ENCODE data around the gene ACBD5. TPM values are rescaled to one million over a fixed set of nuclear protein-coding genes. Genes with fewer than 3 reads are reported as not detected.

The ACBD5 gene
- total RNA-seq, 2 donors from 2014 or later = 10.4 to 11.5 TPM

DNA sequence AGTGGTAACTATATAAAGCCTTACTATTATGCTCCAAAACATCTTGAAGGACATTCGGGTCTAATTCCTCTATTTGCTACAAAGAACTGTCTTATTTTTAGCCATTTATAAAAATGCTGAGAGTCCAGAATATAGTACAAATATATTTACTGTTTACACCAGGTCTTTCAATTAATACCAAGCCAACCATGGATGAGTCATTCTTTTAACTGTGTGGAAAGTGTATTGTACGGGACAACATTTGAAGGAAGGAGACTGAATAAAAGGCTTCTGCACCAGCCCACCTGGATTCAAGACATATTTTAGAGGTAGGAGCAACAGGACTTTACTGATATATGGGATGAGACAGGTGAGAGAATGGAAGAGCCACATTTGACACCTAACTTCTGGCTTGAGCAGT is 50.1 kb downstream of the ACBD5 start:
- WGBS, 2 donors = 70 to 74% methylated on average over 2 of the region's 2 CpGs
- intact Hi-C loops (cut with DNase I) = no loop called here
- ATAC-seq = no peak

DNA sequence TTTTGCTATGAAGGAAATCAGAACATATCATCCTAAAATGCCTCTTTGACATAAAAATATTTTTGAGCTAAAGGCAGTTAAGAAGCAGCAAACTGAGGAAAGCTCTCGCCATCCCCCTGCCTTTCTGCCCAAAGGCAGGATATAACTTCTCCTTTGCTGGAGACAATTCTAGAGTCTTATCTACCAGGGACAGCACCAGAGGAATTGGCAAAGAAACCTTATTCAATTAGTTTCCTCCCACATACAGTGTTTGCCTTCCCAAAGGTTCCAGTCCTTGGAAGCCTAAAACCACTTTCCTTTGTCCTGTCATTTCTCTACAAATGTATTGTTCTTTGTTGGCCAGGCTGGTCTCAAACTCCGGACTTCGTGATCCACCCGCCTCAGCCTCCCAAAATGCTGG is 51.7 kb downstream of the ACBD5 start:
- Histone ChIP-seq H3K4me1 (no peaks in the 10 kb centered on the region), H3K9me3 (no peaks in the 10 kb centered on the region), H3K4me3 (no peak overlapping the region), H3K27ac (no peak overlapping the region), H3K27me3 (no peaks in the 10 kb centered on the region), H3K36me3 (replicated peaks in 1 of 2; ENCODE audit: insufficient read depth in 1 of 2, low read depth in 2 of 2) (peaks cover 0 to 2% of the 10 kb centered on the region in 2 donors)
- DNase-seq = no peak
- ATAC-seq = no peak
- intact Hi-C loops (cut with DNase I) = no loop called here
- TF ChIP-seq POLR2A (IDR thresholded peaks at IDR 0.05) = no peak
- TF ChIP-seq, protein P1, sequence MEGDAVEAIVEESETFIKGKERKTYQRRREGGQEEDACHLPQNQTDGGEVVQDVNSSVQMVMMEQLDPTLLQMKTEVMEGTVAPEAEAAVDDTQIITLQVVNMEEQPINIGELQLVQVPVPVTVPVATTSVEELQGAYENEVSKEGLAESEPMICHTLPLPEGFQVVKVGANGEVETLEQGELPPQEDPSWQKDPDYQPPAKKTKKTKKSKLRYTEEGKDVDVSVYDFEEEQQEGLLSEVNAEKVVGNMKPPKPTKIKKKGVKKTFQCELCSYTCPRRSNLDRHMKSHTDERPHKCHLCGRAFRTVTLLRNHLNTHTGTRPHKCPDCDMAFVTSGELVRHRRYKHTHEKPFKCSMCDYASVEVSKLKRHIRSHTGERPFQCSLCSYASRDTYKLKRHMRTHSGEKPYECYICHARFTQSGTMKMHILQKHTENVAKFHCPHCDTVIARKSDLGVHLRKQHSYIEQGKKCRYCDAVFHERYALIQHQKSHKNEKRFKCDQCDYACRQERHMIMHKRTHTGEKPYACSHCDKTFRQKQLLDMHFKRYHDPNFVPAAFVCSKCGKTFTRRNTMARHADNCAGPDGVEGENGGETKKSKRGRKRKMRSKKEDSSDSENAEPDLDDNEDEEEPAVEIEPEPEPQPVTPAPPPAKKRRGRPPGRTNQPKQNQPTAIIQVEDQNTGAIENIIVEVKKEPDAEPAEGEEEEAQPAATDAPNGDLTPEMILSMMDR (IDR thresholded peaks at IDR 0.05) = no peak
- WGBS, 2 donors = 97 to 99% methylated on average over 4 of the region's 4 CpGs

More for the DNA sequence above, 50.1 kb downstream of the ACBD5 start:
- no peaks in the 10 kb centered on the region for H3K27me3 ChIP-seq
- no peaks in the 10 kb centered on the region for H3K4me1 ChIP-seq
- H3K27ac ChIP-seq = no peak overlapping the region
- DNase-seq = no peak
- no peak overlapping the region for H3K4me3 ChIP-seq
- H3K36me3 ChIP-seq (replicated peaks in 1 of 2; ENCODE audit: insufficient read depth in 1 of 2, low read depth in 2 of 2) = no peaks in the 10 kb centered on the region
- H3K9me3 ChIP-seq = no peaks in the 10 kb centered on the region
- TF ChIP-seq POLR2A (IDR thresholded peaks at IDR 0.05) = no peak
- TF ChIP-seq, protein P1 (IDR thresholded peaks at IDR 0.05) = no peak

DNA sequence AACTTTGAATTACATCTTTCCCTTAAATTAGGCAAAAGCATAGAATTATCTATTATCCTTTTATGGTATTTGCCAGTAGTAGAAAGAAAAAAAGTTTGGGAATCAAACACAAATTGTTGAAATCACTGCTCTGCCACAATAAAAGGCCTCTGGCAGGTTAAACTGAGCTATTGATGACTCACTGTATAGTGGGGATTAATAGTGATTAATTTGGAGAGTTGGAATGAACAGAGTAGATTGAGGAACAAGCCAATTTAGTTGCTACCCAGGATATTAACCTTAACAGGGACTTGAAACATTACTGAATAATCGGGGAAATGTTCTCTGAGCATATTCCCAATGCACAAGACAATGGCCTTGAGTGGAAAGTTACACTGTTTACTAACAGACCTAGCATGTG is 52.3 kb downstream of the ACBD5 start:
- H3K4me3 ChIP-seq = no peak overlapping the region
- no peak for TF ChIP-seq POLR2A (IDR thresholded peaks at IDR 0.05)
- TF ChIP-seq, protein P1 (IDR thresholded peaks at IDR 0.05) = no peak
- DNase-seq (no peak), ATAC-seq (no peak)
- H3K4me1 ChIP-seq = no peaks in the 10 kb centered on the region
- 50 to 78% methylated on average over 1 of the region's 1 CpG for WGBS, 2 donors
- no peak overlapping the region for H3K27ac ChIP-seq
- no peaks in the 10 kb centered on the region for H3K27me3 ChIP-seq
- H3K36me3 ChIP-seq (replicated peaks in 1 of 2; ENCODE audit: insufficient read depth in 1 of 2, low read depth in 2 of 2) = peaks cover 0 to 2% of the 10 kb centered on the region in 2 donors
- no peaks in the 10 kb centered on the region for H3K9me3 ChIP-seq
- intact Hi-C loops (cut with DNase I) = no loop called here

DNA sequence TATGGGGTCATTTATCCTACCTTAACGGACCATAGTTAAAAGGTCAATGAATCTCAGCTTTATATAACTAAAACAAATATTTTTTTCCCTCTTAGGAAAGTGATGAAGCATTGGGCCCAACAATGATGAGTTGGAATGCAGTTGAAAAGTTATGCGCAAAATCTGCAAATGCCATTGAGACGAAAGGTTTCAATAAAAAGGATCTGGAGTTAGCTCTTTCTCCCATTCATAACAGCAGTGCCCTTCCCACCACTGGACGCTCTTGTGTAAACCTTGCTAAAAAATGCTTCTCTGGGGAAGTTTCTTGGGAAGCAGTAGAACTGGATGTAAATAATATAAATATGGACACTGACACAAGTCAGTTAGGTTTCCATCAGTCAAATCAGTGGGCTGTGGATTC is 70.7 kb downstream of the ACBD5 start:
- no peak overlapping the region for H3K27ac ChIP-seq
- no peak for TF ChIP-seq POLR2A (IDR thresholded peaks at IDR 0.05)
- TF ChIP-seq, protein P1 (IDR thresholded peaks at IDR 0.05) = no peak
- peaks cover 4 to 35% of the 10 kb centered on the region in 2 donors for H3K36me3 ChIP-seq (replicated peaks in 1 of 2; ENCODE audit: insufficient read depth in 1 of 2, low read depth in 2 of 2)
- no peaks in the 10 kb centered on the region for H3K9me3 ChIP-seq
- H3K4me3 ChIP-seq = no peak overlapping the region
- no peaks in the 10 kb centered on the region for H3K4me1 ChIP-seq
- ATAC-seq (no peak), DNase-seq (no peak)
- H3K27me3 ChIP-seq = no peaks in the 10 kb centered on the region
- intact Hi-C loops (cut with DNase I) = no loop called here
- WGBS, 2 donors = 89 to 92% methylated on average over 4 of the region's 4 CpGs

DNA sequence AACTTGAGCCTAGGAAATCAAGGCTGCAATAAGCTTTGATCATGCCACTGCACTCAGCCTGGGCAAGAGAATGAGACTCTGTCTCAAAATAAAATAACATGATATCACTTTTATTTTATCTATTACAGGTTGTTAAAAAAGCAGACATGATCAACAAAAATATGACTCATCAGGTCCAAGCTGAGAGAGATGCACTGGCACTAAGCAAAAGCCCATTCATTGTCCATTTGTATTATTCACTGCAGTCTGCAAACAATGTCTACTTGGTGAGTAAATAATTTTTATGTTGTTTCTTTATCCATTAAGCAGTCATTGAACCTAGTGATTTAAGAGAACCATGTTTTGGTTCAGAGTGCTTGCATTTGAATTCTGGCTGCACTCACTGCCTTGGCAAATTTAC is 82.2 kb downstream of the ACBD5 start:
- ATAC-seq = no peak

More for the DNA sequence above, 82.2 kb downstream of the ACBD5 start:
- Histone ChIP-seq H3K4me3 (no peak overlapping the region), H3K27me3 (no peaks in the 10 kb centered on the region), H3K27ac (no peak overlapping the region), H3K9me3 (no peaks in the 10 kb centered on the region), H3K4me1 (peaks cover 18% of the 10 kb centered on the region), H3K36me3 (replicated peaks in 1 of 2; ENCODE audit: insufficient read depth in 1 of 2, low read depth in 2 of 2) (peaks cover 0 to 9% of the 10 kb centered on the region in 2 donors)
- TF ChIP-seq, protein P1 (IDR thresholded peaks at IDR 0.05) = no peak
- TF ChIP-seq POLR2A (IDR thresholded peaks at IDR 0.05) = no peak
- DNase-seq = no peak
- intact Hi-C loops (cut with DNase I) = no loop called here

All from body of pancreas (tissue), 4 donors.